ENCODE measurements around the gene FIGNL2.
"Not testable (repeated sequence)": the region's sequence is repeated elsewhere in the genome, so short reads cannot be mapped to it uniquely, and the experiment has no call there.

FIGNL2 gene

DNA sequence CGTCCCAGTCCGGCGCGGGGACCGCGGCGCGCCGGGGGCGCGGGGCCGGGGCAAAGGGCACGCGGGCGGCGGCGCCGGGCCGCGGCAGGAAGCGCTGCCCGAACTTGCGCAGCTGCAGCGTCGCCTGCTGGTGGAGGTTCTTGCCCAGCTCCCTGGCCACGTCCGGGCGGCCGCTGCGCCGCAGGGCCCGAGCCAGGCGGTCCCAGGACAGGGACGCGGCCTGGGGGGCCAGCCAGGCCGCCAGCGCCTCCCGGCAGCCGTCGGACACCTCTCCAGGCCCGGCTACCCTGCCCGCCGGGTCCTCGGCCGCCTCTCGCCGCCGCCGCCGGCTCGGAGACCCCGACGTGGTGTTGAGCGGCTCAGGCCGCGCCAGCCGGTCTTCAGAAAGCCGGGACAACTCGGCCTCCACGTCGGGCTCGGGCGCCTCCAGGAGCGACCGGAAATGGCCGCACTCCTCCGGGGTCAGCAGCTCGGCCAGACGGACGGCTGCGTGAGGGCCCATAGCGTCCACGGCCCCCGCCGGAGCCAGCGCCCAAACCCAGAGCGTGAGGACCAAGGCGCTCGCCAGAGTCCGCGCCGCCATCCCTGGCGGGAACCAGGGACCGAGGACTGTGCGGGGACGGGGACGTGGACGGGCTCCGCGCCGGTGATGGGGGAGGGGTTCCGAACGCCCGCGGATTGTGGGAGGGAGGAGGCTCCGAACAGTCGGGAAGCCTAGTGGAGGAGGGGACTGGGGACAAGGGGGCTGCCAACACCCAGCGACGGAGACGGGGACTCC is 34.0 kb downstream of the FIGNL2 start:
- DNase-seq = peak; percentile 54

DNA sequence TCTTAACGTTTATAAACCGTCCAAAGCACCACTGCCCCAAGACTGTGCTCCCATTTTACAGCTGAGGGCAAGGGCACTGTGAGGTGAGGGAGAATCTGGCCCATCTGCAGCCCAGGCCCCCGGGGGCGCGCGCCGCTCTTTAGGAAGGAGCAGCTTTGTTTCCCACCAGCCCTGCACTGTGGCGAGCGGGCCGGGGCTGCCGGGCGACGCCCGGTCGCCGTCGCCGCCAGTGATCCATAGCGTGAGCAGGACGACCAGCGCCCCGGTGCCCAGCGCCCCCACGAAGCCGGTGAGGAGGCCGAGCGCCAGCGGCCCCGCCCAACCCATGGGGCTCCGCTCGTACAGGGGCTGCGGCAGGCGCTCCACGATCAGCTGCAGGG is 34.6 kb downstream of the FIGNL2 start:
- no peak for DNase-seq

DNA sequence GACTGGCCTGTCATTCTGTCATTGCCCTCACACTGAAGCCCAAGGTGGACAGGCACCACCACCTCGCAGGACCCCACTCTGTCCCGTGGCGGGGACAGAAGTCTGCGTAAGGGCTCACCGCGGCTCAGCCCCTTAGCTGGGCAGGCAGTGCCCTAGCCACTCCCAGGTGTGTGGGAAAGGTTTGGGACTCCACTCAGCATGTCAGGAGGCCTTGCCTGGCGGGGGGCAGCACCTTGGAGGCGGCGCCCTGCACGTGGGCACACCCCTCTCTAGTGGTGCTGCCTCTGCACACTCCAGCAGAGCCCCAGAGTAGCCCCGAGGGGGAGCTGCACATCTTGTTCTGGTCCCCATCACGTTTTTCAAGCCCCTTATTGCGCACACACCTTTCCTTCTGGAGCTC is 35.6 kb downstream of the FIGNL2 start:
- no peak for DNase-seq

DNA sequence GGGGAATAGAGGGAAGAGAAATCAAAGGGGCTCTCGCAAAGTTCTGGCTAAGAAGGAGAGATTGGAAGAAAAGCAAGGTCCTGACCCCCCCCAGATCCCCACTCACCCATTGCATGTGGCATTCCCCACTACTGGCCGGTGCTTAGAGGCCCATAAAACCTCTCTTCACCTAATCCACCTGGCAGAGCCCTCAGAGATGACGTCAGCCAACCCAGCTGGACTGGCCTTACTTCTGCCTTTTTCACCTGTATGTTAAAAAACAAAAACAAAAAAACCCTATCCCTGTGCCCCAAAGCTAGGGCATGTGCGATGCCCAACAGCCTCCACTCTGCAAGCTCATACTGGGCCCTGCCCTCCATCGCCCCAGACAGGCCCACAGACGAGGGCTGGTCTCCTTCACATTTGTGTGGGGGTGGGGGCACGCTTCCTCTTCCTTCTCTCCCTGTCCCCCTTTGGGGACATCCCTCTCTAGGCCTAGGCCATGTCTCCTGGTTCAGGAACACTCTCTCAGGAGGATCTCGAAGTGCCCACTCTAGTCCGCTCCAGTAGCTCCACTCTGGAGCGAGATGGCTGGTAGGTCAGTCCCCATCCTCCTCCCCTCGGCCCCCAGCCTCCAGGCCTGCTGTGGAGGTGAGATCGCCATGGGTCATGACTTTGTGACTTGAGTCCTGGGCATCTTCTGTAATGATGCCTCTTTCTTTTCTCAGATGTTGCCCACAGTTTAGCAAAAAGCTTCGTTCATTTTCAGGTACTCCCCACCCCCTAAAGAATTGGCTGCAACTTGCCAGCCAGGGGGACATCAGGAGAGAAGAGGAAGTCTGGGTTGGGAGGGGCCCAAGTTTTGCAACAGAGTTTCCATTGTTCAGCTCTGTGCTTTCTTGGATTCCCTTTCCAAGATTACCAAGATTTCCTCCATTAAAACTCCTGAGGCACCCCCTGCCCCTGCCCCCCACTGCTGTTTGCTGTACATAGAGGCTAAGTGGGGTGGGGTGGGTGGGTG is 37.0 kb downstream of the FIGNL2 start:
- DNase-seq = no peak

DNA sequence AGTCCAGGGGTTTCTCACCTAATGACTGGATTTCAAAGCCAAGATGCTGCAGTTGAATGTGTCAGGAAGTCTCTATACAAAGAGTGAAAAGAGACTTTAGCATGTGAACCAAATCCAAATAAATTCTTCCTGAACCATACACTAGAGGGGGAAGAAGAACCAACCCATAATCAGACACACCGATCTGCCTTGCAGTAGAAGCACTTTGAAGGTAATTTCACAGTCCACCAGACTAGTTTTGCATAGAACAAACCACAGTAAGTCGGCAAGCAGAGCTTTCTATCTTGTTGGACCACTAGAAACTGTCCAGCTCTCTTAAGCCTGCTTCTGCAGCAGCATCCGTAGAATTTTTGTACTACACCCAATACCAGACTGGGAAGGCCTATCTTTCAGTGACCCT is 39.3 kb downstream of the FIGNL2 start:
- no peak for DNase-seq

DNA sequence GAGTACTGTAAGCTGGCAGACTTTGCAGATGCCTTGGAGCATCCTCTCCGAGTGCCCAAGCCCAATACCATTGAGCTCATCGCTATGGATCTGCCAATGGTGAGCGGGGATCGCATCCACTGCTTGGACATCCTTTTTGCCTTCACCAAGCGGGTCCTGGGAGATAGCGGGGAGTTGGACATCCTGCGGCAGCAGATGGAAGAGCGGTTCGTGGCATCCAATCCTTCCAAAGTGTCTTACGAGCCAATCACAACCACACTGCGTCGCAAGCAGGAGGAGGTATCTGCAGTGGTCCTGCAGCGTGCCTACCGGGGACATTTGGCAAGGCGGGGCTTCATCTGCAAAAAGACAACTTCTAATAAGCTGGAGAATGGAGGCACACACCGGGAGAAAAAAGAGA is 41.6 kb downstream of the FIGNL2 start:
- no peak for DNase-seq

DNA sequence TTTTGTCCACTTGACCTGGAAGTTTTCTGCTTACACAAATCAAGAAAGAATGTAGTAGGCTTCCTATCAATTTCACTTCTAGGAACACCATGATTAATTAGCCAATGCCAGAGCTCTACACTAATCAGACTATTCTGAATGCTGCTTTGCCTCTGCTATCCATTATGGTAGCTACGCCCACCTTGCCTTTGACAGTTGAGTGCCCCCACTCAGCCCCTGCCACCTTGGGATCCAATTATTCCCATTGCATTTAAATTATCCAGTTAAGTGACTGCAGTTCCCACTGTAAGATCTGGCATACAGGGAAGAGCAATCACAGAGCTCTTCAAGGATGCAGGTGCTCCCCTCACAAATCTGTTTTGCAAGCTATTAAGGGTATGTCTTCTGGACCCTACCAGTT is 47.5 kb downstream of the FIGNL2 start:
- no peak for DNase-seq

DNA sequence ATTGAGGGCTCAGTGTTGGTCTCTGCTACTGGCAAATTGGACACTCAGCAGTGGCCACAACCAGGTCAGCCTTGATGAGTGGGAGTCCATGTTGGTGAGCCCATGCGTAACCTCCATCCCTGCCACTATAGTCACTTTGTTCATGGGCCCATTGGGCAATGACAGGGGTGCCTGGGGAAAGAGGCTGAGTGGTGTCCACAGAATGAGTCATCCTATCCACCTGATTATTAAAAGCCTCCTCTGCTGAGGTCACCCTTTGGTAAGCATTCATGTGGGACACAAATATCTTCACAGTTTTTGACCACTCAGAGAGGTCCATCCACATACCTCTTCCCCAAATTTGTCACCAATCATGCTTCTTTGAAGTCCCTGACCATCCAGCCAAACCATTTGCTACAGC is 50.0 kb downstream of the FIGNL2 start:
- no peak for DNase-seq

DNA sequence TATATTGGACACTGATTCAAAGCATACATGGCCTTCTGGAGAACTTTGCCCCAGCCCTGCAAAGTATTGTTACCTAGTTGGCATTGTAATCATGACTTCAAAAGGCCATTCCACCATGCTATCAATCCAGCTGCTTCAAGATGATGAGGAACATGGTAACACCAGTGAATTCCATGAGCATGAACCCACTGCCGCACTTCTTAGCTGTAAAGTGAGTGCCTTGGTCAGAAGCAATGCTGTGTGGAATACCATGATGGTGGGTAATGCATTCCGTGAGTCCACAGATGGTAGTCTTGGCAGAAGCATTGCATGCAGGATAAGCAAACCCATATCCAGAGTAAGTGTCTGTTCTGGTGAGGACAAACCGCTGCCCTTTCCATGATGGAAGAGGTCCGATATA is 50.5 kb downstream of the FIGNL2 start:
- not testable (repeated sequence) for DNase-seq

DNA sequence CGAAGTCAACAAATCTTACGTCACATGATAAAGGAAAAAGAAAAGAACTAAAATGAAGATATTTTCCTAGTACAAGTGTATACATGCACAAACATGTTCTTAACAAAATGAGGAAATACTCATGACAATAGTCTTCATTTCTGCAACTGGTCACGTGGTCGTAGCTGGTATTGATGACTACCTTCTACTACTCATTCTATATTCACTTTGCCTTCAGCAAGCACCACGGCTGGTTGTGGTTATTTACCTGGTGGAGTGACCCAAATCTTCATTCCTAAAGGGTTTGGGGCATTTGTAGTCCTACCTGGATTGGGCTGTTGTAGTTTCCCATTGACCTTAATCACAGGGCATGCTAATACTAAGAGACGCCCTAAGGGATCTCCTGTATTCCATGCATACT is 51.2 kb downstream of the FIGNL2 start:
- no peak for DNase-seq

DNA sequence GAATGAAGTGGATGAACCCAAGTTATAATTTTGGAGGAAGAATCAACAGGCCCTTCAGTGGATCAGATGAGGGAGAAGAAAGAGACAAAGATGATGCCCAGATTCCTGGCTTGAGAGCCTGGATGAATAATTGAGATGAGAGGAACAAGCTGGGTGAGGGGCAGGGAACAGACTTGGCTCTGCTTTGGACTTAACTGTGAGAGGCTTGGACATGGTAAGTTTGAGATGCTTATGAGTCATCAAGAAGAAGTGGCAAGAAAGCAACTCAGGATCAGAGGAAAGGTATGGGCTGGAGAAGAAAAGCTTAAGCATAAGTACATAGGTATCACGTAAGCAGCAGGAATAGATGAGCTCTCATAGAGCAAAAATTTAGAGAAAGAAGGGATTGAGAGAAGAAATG is 55.3 kb downstream of the FIGNL2 start:
- DNase-seq = no peak

DNA sequence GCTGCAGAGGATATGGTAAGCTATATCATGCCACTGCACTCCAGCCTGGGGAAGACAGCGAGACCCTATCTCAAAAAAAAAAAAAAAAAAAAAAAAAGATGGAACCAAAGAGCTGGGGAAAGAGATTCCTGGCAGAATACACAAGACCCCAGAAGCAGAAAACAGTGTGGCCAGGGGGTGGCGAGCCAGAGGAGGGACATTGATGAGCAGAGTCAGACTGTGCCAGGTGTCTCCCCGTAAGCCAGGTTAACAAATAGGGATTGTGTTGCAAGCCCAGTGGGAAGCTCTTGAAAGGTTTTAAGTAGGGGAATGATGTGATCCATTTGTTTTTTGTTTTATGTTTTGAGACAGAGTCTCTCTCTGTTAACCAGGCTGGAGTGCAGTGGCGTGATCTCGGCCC is 56.1 kb downstream of the FIGNL2 start:
- DNase-seq = no peak

DNA sequence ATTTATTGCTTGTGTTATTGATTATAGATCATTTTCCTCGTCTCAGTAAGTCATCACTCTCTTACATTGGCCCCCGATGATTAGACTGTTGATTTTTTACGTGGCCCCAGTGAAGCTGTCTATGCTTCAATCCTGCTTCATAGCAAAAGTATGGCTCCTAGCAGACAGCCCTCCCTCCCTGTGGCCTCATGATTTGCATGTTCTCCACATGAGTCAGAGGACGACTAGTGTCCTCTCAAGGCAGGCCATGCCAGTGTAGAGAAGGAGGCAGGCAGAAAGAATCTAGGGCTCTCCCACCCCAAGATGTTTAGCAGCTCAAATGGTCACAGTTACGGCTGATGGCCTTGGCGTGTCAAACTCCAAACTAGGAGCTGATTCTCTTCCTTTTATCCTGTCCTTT is 59.6 kb downstream of the FIGNL2 start:
- no peak for DNase-seq

DNA sequence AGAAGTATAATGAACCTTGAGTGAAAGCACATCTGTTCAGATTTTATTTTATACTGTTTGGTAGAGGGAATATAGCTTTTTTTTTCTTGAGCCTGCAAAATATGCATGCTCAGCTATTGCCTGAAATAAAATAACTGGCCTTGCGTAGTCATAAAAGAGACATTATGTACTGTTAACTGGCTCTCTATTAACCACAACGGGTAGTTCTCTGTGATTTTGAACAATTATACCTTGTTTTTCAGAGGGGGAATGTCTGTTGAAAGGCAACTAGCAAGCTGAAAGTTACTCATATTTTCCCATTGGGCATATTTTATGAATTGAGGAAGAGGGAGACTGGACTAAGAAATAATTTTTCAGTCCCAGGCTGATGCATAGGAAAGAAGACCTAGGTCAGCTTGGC is 62.6 kb downstream of the FIGNL2 start:
- no peak for DNase-seq

DNA sequence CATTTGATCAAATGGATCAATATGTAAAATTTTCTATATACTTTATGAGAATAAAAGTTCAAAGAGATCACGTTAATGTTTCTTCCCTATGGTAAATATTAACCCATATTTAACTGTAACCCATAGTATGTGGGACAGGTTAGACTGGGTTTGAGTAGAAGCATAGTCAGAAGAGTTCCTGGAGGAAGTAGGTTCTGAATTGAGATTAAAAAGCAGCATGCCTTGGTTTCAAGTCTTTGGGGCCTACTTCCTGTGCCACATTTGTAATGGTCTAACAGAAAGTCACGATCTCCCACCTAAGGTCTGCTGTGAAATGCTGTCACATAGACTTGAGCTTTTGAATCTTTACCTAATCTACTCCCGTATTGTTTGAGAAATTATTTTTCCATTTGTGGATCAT is 63.8 kb downstream of the FIGNL2 start:
- DNase-seq = no peak

DNA sequence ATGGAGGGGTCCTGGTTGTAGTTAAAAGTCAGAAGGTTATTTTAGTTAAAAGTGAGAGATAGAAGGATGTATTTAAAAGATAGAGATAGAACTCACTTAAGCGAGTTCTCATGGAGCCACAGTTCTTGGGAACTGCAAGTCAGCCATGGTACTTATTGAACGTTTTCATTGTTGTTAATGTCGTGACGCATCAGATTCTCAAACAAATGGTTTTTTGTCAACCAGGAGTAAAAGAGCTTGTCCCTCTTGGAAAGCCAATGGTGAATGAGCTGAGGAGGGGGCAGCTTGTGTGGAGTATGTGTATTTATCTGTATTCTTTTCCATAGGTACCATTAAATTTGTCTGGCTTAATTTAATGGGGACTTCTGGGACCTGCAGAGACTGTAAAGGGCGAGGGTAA is 68.6 kb downstream of the FIGNL2 start:
- DNase-seq = no peak

DNA sequence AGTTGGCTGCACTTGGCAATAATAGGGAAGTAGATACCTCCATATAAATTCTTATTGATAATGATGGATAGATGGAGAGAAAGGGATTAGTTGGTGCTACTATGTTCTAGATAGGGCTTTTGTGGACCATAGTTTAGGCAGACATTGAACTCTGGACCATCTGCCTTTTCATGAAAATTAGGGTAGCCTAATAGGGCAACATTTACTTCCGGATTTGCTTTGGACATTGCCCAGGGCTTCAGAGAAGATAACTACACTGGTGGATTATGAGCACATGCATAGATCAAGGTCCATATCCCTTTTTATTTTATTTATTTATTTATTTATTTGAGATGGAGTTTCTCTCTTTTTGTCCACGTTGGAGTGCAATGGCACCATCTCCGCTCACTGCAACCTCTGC is 70.5 kb downstream of the FIGNL2 start:
- no peak for DNase-seq

DNA sequence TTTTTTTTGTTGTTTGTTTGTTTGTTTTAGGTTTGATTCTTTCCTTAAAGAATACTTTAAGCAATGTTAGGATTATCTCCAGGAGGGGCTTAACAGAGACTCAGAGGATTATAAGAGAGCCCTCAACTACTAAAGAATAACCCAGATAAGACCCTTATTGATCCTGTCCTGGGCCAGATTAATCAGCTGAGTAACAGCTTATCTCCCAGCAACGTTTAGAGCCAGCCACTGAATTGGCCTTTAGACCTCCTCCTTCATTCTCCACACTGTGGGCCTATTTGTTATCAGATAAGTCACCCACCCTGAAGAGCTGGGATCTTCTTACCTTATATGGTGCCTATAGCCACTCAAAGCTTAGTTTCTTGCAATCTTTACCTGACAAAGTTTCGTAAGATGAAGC is 71.1 kb downstream of the FIGNL2 start:
- DNase-seq = no peak

DNA sequence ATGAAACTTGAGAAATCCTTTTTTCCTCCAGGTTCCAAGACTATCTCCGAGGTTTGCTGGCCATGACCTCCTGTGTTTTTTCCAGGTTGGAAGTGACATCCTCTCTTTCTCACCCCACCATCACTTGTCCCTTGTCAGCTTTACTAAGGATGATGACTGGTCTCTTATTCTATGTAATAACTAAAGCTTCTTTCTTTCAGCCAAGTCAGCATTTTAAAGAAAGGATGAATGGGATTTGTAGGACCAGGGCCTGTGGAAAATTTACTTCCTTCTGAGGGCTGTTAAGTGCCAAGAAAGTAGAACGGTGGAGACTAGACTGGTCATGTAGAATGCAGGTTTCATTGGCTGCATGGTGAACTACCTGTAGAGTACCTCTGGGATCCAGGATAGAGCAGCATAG is 73.6 kb downstream of the FIGNL2 start:
- no peak for DNase-seq

DNA sequence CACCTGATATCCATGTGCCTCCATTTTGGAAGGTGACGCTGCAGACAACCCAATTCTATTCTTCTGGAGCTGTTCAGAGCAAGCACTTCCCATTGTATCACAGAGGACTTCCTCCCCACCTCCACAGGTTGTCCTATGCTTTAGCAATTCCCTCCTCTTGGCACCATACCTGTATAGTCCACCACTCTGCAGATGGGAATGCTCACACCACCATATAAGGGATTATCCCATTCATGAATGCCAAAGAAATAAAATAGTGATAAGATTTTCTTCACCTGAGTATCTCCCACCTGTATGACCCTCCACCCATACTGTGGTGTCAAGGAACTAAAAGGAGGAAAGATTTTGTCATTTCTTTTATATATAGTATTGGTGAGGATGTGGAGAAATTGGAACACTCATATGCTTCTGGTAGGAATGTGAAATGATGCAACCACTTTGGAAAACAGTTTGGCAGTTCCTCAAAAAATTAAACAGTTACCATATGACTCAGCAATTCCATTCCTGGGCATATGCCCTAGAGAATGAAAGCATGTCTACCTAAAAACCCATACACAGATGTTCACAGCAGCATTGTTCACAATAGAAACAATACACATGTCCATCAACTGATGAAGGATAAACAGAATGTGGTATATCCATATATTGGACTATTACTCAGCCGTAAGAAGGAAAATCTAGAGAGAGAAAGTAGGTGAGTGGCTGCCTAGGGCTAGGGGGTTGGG is 75.2 kb downstream of the FIGNL2 start:
- no peak for DNase-seq

DNA sequence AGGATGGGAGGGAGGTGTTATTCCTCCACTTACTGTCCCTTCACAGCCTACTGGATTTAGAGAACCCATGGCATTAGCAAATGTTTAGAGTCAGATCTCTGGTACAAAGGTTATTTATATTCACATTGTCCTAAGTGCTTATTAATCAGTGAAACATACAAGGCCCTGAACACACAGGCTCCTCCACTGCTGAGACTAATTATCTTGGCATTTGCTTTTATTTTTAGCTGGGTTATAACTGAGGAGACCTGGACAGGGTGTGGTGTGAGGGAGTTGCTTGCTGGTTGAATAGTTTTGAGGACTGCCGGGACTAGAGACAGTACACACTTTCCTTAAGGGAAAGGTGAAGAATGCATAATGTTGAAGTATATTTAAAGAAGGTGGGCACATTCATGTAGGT is 77.5 kb downstream of the FIGNL2 start:
- no peak for DNase-seq

Data from activated effector memory CD4-positive, alpha-beta T cell treated with Interleukin-2 at 50 U/mL for 16 hours (primary cell).